GM10847 (cell line): ENCODE results near the gene SPRTN.

Experiments
- POLR2A ChIP-seq: IDR thresholded peaks from 2 replicates; pipeline ENCODE4 v1.6.1; 2011; ENCODE audit not compliant: insufficient read length; ENCODE audit errors: extremely low read depth

Gene SPRTN

GRCh38 chr1:231357187-231357772, 19.2 kb downstream of the SPRTN start:
- no peak for TF ChIP-seq POLR2A

- TF ChIP-seq POLR2A, result no peak
These were observed 19.8 kb downstream of the SPRTN start for GRCh38 chr1:231357831-231358354.

GRCh38 chr1:231359113-231359512, 21.0 kb downstream of the SPRTN start:
- no peak for TF ChIP-seq POLR2A

- TF ChIP-seq POLR2A, result no peak
These were observed 24.2 kb downstream of the SPRTN start for GRCh38 chr1:231362325-231362724.

GRCh38 chr1:231363624-231364023, 25.5 kb downstream of the SPRTN start:
- no peak for TF ChIP-seq POLR2A

GRCh38 chr1:231364192-231364591, 26.1 kb downstream of the SPRTN start:
- no peak for TF ChIP-seq POLR2A

- TF ChIP-seq POLR2A, result no peak
These were observed 31.2 kb downstream of the SPRTN start for GRCh38 chr1:231369282-231369681.

GRCh38 chr1:231372501-231372900, 34.4 kb downstream of the SPRTN start:
- no peak for TF ChIP-seq POLR2A

GRCh38 chr1:231374394-231374793, 36.3 kb downstream of the SPRTN start:
- no peak for TF ChIP-seq POLR2A

- TF ChIP-seq POLR2A, result no peak
These were observed 38.0 kb downstream of the SPRTN start for GRCh38 chr1:231376101-231376500.

- TF ChIP-seq POLR2A, result no peak
These were observed 38.9 kb downstream of the SPRTN start for GRCh38 chr1:231376875-231377549.

GRCh38 chr1:231381729-231382128, 43.6 kb downstream of the SPRTN start:
- no peak for TF ChIP-seq POLR2A

GRCh38 chr1:231382426-231382825, 44.3 kb downstream of the SPRTN start:
- TF ChIP-seq POLR2A, result no peak

GRCh38 chr1:231383159-231383860, 45.2 kb downstream of the SPRTN start:
- no peak for TF ChIP-seq POLR2A

GRCh38 chr1:231384696-231385415, 46.8 kb downstream of the SPRTN start:
- no peak for TF ChIP-seq POLR2A

- TF ChIP-seq POLR2A, result no peak
These were observed 47.3 kb downstream of the SPRTN start for GRCh38 chr1:231385416-231385748.
